PC-9 (cell line): ENCODE measurements around the gene HTR4.

Experiments used
- EZH2 ChIP-seq: fragments of 200-600 bp; sonication (generic); IDR thresholded peaks from 2 replicates; pipeline ENCODE4 v1.8.0; 2017; ENCODE audit warnings: antibody characterized with exemption, low read depth
- TF ChIP-seq, protein P1 (sequence below): fragments of 200-600 bp; sonication (generic); conservative IDR thresholded peaks from 2 replicates; pipeline ENCODE4 v1.6.1; 2017; ENCODE audit warnings: mixed run types, antibody characterized with exemption, mild to moderate bottlenecking, moderate library complexity

DNA sequence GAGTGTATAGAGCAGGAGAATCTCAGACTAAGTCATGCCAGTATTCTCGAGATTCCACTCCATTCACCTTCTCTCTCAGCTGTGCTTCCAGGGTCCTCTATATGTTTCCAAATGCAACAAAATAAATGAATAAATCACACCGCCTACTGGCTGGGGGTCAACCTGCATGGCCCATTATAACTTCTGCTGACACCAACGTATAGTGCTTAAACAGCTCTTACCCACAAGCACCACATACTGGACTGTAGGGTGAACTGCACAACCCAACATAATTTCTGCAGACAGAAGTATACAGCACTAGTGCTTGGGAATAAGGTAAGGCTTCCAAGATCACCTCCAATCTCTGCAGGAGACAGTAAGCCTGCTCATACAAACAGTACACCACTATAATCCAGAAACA is 33.1 kb upstream of the HTR4 start:
- TF ChIP-seq, protein P1, sequence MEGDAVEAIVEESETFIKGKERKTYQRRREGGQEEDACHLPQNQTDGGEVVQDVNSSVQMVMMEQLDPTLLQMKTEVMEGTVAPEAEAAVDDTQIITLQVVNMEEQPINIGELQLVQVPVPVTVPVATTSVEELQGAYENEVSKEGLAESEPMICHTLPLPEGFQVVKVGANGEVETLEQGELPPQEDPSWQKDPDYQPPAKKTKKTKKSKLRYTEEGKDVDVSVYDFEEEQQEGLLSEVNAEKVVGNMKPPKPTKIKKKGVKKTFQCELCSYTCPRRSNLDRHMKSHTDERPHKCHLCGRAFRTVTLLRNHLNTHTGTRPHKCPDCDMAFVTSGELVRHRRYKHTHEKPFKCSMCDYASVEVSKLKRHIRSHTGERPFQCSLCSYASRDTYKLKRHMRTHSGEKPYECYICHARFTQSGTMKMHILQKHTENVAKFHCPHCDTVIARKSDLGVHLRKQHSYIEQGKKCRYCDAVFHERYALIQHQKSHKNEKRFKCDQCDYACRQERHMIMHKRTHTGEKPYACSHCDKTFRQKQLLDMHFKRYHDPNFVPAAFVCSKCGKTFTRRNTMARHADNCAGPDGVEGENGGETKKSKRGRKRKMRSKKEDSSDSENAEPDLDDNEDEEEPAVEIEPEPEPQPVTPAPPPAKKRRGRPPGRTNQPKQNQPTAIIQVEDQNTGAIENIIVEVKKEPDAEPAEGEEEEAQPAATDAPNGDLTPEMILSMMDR: peak; percentile 61
- no peak for TF ChIP-seq EZH2
